Stimulated activated CD4-positive, alpha-beta T cell treated with anti-CD3 and anti-CD28 coated beads, Interleukin-2, amount 100 ng/mL, for 24 hours (primary cell): ENCODE results near the gene NHLRC3.
"Not testable (repeated sequence)": the region's sequence is repeated elsewhere in the genome, so short reads cannot be mapped to it uniquely, and the experiment has no call there.

Experiments
- DNase-seq, 2 donors: peaks; one replicate each; pipeline ENCODE4 v3.0.0-alpha.2; 2020

Gene NHLRC3, protein sequence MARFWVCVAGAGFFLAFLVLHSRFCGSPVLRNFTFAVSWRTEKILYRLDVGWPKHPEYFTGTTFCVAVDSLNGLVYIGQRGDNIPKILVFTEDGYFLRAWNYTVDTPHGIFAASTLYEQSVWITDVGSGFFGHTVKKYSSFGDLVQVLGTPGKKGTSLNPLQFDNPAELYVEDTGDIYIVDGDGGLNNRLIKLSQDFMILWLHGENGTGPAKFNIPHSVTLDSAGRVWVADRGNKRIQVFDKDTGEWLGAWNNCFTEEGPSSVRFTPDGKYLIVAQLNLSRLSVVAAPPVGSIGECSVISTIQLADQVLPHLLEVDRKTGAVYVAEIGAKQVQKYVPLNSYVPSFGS

DNA sequence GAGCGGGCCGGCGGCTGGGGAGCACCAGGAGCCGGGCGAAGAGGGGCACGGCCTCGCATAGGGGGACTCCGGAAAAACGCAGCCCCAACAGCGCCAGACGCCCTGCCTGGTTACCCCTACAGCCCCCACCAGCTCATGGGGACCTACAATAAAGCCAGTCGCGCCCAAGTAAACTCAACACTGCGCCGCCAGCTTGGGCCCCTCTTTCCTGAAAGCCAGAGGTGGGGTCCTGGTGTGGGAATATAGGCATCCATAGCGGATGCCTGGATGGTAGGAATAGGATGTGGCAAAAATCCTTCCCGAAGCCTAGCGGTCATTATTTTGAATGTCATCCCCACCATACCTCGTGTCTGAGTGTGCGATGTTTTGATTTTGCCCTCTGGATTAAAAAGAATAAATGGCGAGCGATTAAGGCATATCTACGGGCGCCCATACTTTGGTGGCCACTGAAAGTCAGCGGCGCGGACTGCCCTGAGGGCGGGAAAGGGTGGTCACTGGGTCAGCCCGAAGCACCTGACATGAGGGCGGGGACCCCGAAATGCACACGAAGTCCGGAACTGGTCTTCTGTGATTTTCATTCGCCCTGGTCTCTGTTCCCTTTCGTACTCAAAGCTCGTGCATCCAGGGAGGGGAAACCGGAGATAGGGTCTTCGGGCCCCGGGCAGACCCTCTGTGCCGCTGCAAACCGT is at the start of gene NHLRC3, which contains the start of gene PROSER1:
NHLRC3 (plus strand) TSS at position 577 of the 689 bp plus-strand sequence. CDS start 184 bp downstream, outside the sequence.
PROSER1 (minus strand) TSS at position 210 of the 689 bp plus-strand sequence. CDS start 847 bp downstream, outside the sequence.
- DNase-seq, result peak; percentile 82 to 83

GRCh38 chr13:38990693-38991092 is 47.6 kb upstream of the NHLRC3 start, which contains the start of gene STOML3:
STOML3 (minus strand) TSS chr13:38990831; CDS start chr13:38990721, 110 bp downstream.
- no peak for DNase-seq

GRCh38 chr13:38993381-38993780 is 44.9 kb upstream of the NHLRC3 start:
- DNase-seq, result no peak

GRCh38 chr13:38998739-38999138 is 39.5 kb upstream of the NHLRC3 start:
- DNase-seq, result no peak

GRCh38 chr13:39006371-39007111 is 31.7 kb upstream of the NHLRC3 start:
- DNase-seq, result not testable (repeated sequence)

- no peak for DNase-seq
These were observed 25.6 kb upstream of the NHLRC3 start for GRCh38 chr13:39012608-39013007.

DNA sequence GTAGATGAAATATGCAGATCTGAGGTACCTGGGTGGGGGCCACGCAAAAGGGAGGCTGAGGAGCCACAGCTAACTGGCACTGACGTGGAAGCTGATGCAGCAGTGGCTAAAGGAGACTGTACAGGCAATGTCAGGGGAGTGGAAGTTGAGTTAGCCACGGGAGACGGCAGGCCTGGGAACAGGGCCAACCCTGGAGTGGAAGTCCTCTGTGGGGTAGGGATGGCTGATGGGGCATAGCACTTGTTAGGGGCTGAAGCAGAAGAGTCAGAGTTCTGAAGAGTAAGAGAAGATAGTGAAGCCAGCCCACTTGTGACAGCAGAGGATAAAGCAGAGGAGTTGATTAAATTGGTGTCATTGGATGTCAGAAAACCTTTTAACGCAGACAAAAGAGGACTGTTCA is 24.8 kb upstream of the NHLRC3 start:
- DNase-seq, result no peak

DNA sequence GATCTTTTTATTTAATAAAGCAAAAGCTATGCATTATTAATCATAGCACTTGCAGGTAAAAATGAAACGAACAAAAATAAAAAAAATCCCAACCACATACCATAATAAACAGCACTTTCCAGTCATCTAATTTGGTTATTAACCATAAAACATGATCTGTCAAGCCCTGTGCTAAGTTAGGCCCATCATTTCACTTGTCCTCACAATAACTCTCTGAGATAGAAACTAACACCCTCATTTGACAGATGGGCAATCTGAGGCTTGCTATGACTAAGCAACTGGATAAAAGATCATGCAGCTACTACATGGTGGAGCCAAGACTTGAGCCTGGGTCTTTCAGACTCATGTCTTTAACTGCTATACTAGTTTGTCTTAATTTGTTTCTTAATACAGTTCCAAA is 22.2 kb upstream of the NHLRC3 start:
- DNase-seq, result no peak

- peak in 1 of 2 donors; percentile 8 for DNase-seq
These were observed 21.5 kb upstream of the NHLRC3 start for GRCh38 chr13:39016787-39017186.

DNA sequence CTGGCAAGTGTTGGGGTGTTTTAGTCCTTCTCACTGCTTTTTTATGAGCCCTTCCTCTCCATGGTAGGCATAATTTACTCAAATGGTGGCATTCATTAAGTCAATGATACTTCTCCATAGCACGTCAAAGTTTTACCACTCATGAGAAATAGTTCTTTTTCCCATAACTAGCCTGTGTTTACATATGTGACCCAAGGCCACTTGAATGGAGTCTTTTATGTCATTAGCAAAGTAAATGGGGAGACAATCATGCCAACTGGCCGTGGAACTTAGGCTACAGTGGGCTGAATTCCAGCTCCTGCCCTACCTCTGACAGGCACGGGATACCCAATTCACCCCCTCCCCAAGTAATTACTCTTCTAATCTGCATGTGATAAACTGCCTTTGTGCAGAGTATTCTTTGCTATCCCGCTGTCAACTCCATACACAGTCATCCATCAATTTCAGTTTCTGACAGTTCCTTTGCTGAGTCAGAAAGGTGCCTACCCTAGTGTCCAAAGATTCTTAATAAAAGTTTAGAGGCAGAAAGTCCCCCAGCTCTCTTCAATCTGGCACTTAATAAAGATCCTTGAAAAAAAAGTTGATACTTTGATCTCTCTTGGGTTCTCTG is 17.3 kb upstream of the NHLRC3 start:
- DNase-seq, result no peak

DNA sequence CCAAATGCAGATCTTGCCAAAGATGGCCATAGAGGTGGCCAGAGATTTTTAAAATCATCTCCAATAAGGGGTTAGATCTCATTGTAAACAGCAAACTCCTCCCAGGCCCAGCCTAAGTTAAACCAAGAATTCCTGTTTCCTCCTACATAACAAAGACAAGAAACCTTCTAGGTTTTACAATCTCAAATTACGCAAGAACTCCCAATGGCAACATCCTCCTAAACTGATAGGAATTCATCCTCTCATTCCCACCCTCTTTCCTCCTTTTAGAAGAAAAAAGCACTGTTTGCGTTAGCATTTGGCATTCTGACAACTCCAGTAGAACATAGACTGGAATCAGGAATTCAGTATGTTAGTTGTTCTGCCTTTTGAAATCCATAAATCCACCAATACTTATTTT is 14.9 kb upstream of the NHLRC3 start:
- no peak for DNase-seq

- DNase-seq, result no peak
These were observed 14.5 kb upstream of the NHLRC3 start for GRCh38 chr13:39023761-39024160.

GRCh38 chr13:39025433-39025839 is 12.8 kb upstream of the NHLRC3 start:
- DNase-seq, result no peak

- DNase-seq, result no peak
These were observed 6.1 kb upstream of the NHLRC3 start for GRCh38 chr13:39032150-39032549.

DNA sequence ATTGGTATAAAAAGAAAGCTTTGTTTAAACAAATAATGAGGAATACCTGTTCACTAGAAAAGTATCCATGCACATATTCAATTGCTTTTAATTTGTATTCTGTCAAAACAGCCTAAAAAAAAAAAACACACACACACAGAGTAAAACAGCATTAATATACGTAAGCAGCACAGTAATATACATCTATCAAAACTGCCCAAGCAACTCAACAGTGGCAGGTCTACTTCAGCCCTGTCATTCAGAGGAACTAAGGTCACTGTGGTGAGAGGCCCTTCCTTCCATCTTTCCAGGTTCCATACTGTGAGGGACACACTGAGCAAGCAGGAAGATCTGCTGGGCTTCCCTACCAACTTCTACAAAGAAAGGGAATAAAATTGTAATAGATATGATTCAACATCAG is 4.2 kb upstream of the NHLRC3 start:
- no peak for DNase-seq

GRCh38 chr13:39035204-39035603 is 3.1 kb upstream of the NHLRC3 start:
- no peak for DNase-seq

DNA sequence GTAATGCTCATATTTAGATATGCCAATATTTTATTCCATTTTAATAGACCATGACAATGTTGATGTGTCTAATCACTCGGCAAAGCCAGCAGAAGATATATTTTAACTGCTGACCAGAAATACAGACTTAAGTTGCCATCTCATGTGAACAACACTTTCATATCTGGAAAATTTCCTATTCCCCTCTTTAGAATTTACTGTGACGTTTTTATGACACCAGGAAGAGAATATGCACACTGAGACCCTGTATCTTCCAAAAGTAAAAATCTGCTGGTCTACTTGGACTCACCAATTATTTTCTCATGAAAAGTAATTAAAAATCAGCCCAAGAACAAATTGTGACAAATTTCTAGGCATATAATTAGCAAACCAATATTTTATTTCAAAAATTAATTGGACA is 2.5 kb upstream of the NHLRC3 start:
- DNase-seq, result no peak

GRCh38 chr13:39036212-39036611 is 2.0 kb upstream of the NHLRC3 start:
- peak in 1 of 2 donors; percentile 13 for DNase-seq

- no peak for DNase-seq
These were observed 811 bp upstream of the NHLRC3 start for GRCh38 chr13:39037410-39037879.

GRCh38 chr13:39038569-39039030 is 344 bp downstream of the NHLRC3 start:
- peak; percentile 58 to 64 for DNase-seq

DNA sequence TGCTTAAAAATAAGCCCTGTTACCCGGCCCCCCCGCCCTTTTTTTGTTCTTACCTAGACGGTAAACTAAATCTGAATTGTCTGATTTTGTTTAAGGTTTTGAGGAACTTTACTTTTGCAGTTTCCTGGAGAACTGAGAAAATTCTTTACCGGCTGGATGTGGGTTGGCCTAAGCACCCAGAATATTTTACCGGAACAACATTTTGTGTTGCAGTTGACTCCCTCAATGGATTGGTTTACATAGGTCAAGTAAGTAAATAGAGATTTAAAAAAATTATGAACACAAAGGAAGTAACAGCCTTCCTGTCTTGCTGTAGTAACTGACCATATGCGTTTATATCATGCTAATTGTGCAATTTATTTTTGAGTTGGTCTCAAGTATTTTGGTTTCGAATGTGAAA is 785 bp downstream of the NHLRC3 start:
- no peak for DNase-seq

GRCh38 chr13:39040206-39040605 is 1.9 kb downstream of the NHLRC3 start:
- no peak for DNase-seq

DNA sequence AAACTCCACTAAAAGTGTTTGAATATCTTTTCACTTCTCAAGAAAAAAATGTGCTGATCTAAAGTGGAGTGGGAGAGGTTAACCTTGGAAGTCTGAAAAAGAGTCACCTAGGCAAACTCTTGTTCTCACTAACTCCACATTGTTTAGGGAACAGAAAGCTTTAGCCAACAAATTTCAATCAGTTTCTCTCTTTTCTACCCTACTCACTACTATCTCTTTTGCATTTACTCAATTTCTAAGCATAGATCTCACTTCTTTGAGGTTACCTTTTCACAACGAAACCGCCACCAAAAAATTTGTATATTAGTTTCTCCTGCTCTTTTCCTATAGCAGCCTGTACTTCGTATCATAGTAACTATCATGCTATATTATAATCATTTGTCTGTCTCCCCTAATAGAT is 6.3 kb downstream of the NHLRC3 start:
- no peak for DNase-seq
